Measurements from ENCODE around the gene TTBK2.

The TTBK2 gene

GRCh38 chr15:42705336-42705735 is 215.2 kb downstream of the TTBK2 start:
- H3K27me3 ChIP-seq (ENCODE audit: insufficient read depth, poor library complexity, severe bottlenecking): no peaks in the 10 kb centered on the region
- no peak overlapping the region for H3K27ac ChIP-seq (replicated peaks)
- no peak for TF ChIP-seq REST (IDR thresholded peaks at IDR 0.05; ENCODE audit: insufficient replicate concordance, low read depth)
- no peak for TF ChIP-seq GABPA (IDR thresholded peaks at IDR 0.05; ENCODE audit: low read depth)
- TF ChIP-seq POLR2AphosphoS5 (IDR thresholded peaks at IDR 0.05; ENCODE audit: low read depth): no peak
- no peak for TF ChIP-seq CTCF (IDR thresholded peaks at IDR 0.05; ENCODE audit: insufficient read depth, low read length)
- no peak for DNase-seq (ENCODE audit: low read depth in 1 of 2, low spot score in 1 of 2)
- H3K4me3 ChIP-seq (replicated peaks; ENCODE audit: insufficient read depth, low read length): no peak overlapping the region

GRCh38 chr15:42704492-42704926 is 216.1 kb downstream of the TTBK2 start:
- DNase-seq (ENCODE audit: low read depth in 1 of 2, low spot score in 1 of 2): peak; percentile 44 to 69
- Histone ChIP-seq H3K27me3 (ENCODE audit: insufficient read depth, poor library complexity, severe bottlenecking) (no peaks in the 10 kb centered on the region), H3K27ac (replicated peaks) (no peak overlapping the region), H3K4me3 (replicated peaks; ENCODE audit: insufficient read depth, low read length) (no peak overlapping the region)
- TF ChIP-seq REST (IDR thresholded peaks at IDR 0.05; ENCODE audit: insufficient replicate concordance, low read depth) (no peak), POLR2AphosphoS5 (IDR thresholded peaks at IDR 0.05; ENCODE audit: low read depth) (no peak), CTCF (IDR thresholded peaks at IDR 0.05; ENCODE audit: insufficient read depth, low read length) (peak; percentile 87), SPI1 (IDR thresholded peaks at IDR 0.05; ENCODE audit: borderline replicate concordance, low read depth) (no peak; the same call in 1 of the 2 replicates), GABPA (IDR thresholded peaks at IDR 0.05; ENCODE audit: low read depth) (no peak)

GRCh38 chr15:42696626-42697025 is 224.0 kb downstream of the TTBK2 start:
- Histone ChIP-seq H3K27ac (replicated peaks) (no peak overlapping the region), H3K4me3 (replicated peaks; ENCODE audit: insufficient read depth, low read length) (no peak overlapping the region), H3K27me3 (ENCODE audit: insufficient read depth, poor library complexity, severe bottlenecking) (no peaks in the 10 kb centered on the region)
- DNase-seq (ENCODE audit: low read depth in 1 of 2, low spot score in 1 of 2): no peak
- TF ChIP-seq REST (IDR thresholded peaks at IDR 0.05; ENCODE audit: insufficient replicate concordance, low read depth) (no peak), SPI1 (IDR thresholded peaks at IDR 0.05; ENCODE audit: borderline replicate concordance, low read depth) (no peak), POLR2AphosphoS5 (IDR thresholded peaks at IDR 0.05; ENCODE audit: low read depth) (no peak), GABPA (IDR thresholded peaks at IDR 0.05; ENCODE audit: low read depth) (no peak), CTCF (IDR thresholded peaks at IDR 0.05; ENCODE audit: insufficient read depth, low read length) (no peak)
